Thymus (tissue), 11 donors: Measurements from ENCODE around the gene ATP10B. TPM values are rescaled to one million over a fixed set of nuclear protein-coding genes. Genes with fewer than 3 reads are reported as not detected.

ENCODE experiments used
- DNase-seq, 9 donors: peaks; one replicate each; pipeline ENCODE4 v3.0.0-alpha.2; 2013; ENCODE audit warnings: low spot score in 9 of 9, low read depth in 6 of 9, missing footprints in 1 of 9
- H3K27ac ChIP-seq, 2 donors: one replicate each; pipeline ENCODE4 v1.5.1; 2013; ENCODE audit warnings: control low read depth in 1 of 2, low read depth in 1 of 2, low read length in 1 of 2, mild to moderate bottlenecking in 1 of 2, moderate library complexity in 1 of 2
- H3K27me3 ChIP-seq, 2 donors: one replicate each; pipeline ENCODE4 v1.5.1; 2013; ENCODE audit warnings: low read length in 1 of 2; ENCODE audit not compliant: control insufficient read depth in 2 of 2, insufficient read depth in 1 of 2
- H3K36me3 ChIP-seq, 2 donors: one replicate each; pipeline ENCODE4 v1.5.1; 2013; ENCODE audit warnings: low read length in 1 of 2, mild to moderate bottlenecking in 1 of 2, moderate library complexity in 1 of 2; ENCODE audit not compliant: control insufficient read depth in 2 of 2, insufficient read depth in 2 of 2
- H3K4me1 ChIP-seq, 2 donors: one replicate each; pipeline ENCODE4 v1.5.1; 2013; ENCODE audit warnings: low read length in 2 of 2; ENCODE audit not compliant: control insufficient read depth in 2 of 2, insufficient read depth in 2 of 2
- H3K4me3 ChIP-seq, 2 donors: one replicate each; pipeline ENCODE4 v1.5.1; 2013; ENCODE audit warnings: low read length in 2 of 2, control low read depth in 1 of 2, mild to moderate bottlenecking in 1 of 2
- H3K9me3 ChIP-seq, 2 donors: one replicate each; pipeline ENCODE4 v1.5.1; 2013; ENCODE audit warnings: low read length in 1 of 2, mild to moderate bottlenecking in 1 of 2; ENCODE audit not compliant: control insufficient read depth in 2 of 2, insufficient read depth in 1 of 2
- WGBS: extraction: QIAGEN DNeasy Blood & Tissue Kit; methylation state at CpG from one replicate; pipeline ENCODE4 v1.1.7; 2013; 5-methylcytosine and 5-hydroxymethylcytosine counted together
- polyA plus RNA-seq: library from polyadenylated mRNA; stranded (reverse); fragments of 200-250 nt; gene quantifications from one replicate; pipeline ENCODE4 v1.2.3, GENCODE V29; 2013
- total RNA-seq: library from RNA; stranded (reverse); fragments of 120-200 nt; gene quantifications from one replicate; pipeline ENCODE4 v1.2.4, GENCODE V29; 2013
- donor health status: healthy.

ATP10B gene
- total and polyA plus RNA-seq, 2 donors, result 2.6 to 10.1 TPM

GRCh38 chr5:160703547-160704189, 148.3 kb downstream of the ATP10B start:
- WGBS, result 95% methylated on average over 5 of the region's 5 CpGs
- Histone ChIP-seq H3K4me1 (no peaks in the 10 kb centered on the region), H3K36me3 (no peaks in the 10 kb centered on the region), H3K27ac (no peak overlapping the region), H3K4me3 (no peak overlapping the region), H3K9me3 (peaks cover 0 to 3% of the 10 kb centered on the region in 2 donors), H3K27me3 (no peaks in the 10 kb centered on the region)
- DNase-seq, result no peak

DNA sequence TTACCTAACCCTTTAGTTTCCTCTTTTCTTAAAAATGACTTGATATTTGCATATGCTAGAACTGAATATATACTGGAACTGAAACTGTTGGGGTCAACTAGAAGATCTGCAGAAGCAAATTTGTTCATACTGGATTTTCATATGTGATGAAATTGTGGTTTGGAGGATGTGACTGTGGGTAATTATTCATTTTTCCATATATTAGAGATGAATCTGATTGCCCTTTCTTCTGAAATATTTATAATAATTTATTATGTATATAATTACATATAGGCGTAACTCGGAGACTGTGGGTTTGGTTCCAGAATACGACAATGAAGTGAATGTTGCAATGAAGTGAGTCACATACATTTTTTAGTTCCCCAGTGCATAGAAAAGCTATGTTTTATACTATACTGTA, 149.1 kb downstream of the ATP10B start:
- no peaks in the 10 kb centered on the region for H3K4me1 ChIP-seq
- no peaks in the 10 kb centered on the region for H3K36me3 ChIP-seq
- H3K27me3 ChIP-seq, result no peaks in the 10 kb centered on the region
- no peak overlapping the region for H3K4me3 ChIP-seq
- H3K27ac ChIP-seq, result no peak overlapping the region
- DNase-seq, result no peak
- peaks cover 0 to 3% of the 10 kb centered on the region in 2 donors for H3K9me3 ChIP-seq
- WGBS, result 97% methylated on average over 3 of the region's 3 CpGs

- Histone ChIP-seq H3K4me3 (no peak overlapping the region), H3K27me3 (no peaks in the 10 kb centered on the region), H3K36me3 (no peaks in the 10 kb centered on the region), H3K4me1 (no peaks in the 10 kb centered on the region), H3K27ac (no peak overlapping the region), H3K9me3 (peaks cover 0 to 3% of the 10 kb centered on the region in 2 donors)
- DNase-seq, result no peak
- 94% methylated on average over 2 of the region's 2 CpGs for WGBS
Measured at GRCh38 chr5:160702311-160702803, 149.7 kb downstream of the ATP10B start.

GRCh38 chr5:160701403-160701802, 150.6 kb downstream of the ATP10B start:
- no peak overlapping the region for H3K27ac ChIP-seq
- no peaks in the 10 kb centered on the region for H3K4me1 ChIP-seq
- no peaks in the 10 kb centered on the region for H3K36me3 ChIP-seq
- H3K27me3 ChIP-seq, result no peaks in the 10 kb centered on the region
- H3K9me3 ChIP-seq, result peaks cover 0 to 3% of the 10 kb centered on the region in 2 donors
- H3K4me3 ChIP-seq, result no peak overlapping the region
- DNase-seq, result no peak

GRCh38 chr5:160699301-160699700, 152.7 kb downstream of the ATP10B start:
- no peaks in the 10 kb centered on the region for H3K4me1 ChIP-seq
- DNase-seq, result no peak
- H3K27ac ChIP-seq, result no peak overlapping the region
- no peaks in the 10 kb centered on the region for H3K9me3 ChIP-seq
- 91% methylated on average over 1 of the region's 1 CpG for WGBS
- no peaks in the 10 kb centered on the region for H3K27me3 ChIP-seq
- no peak overlapping the region for H3K4me3 ChIP-seq
- H3K36me3 ChIP-seq, result no peaks in the 10 kb centered on the region

- WGBS, result 94% methylated on average over 3 of the region's 3 CpGs
- no peaks in the 10 kb centered on the region for H3K36me3 ChIP-seq
- no peaks in the 10 kb centered on the region for H3K27me3 ChIP-seq
- no peak overlapping the region for H3K4me3 ChIP-seq
- H3K9me3 ChIP-seq, result no peaks in the 10 kb centered on the region
- H3K27ac ChIP-seq, result no peak overlapping the region
- no peaks in the 10 kb centered on the region for H3K4me1 ChIP-seq
- no peak for DNase-seq
Measured at GRCh38 chr5:160697281-160697680, 154.7 kb downstream of the ATP10B start.

GRCh38 chr5:160694896-160695295, 157.1 kb downstream of the ATP10B start:
- no peak for DNase-seq

GRCh38 chr5:160693831-160694465, 158.1 kb downstream of the ATP10B start:
- no peak overlapping the region for H3K27ac ChIP-seq
- H3K4me3 ChIP-seq, result no peak overlapping the region
- 79% methylated on average over 7 of the region's 7 CpGs for WGBS

More at GRCh38 chr5:160694896-160695295, 157.1 kb downstream of the ATP10B start:
- H3K9me3 ChIP-seq, result no peaks in the 10 kb centered on the region
- H3K36me3 ChIP-seq, result no peaks in the 10 kb centered on the region
- no peak overlapping the region for H3K4me3 ChIP-seq
- H3K4me1 ChIP-seq, result no peaks in the 10 kb centered on the region
- H3K27ac ChIP-seq, result no peak overlapping the region
- H3K27me3 ChIP-seq, result no peaks in the 10 kb centered on the region
- 81% methylated on average over 2 of the region's 2 CpGs for WGBS

DNA sequence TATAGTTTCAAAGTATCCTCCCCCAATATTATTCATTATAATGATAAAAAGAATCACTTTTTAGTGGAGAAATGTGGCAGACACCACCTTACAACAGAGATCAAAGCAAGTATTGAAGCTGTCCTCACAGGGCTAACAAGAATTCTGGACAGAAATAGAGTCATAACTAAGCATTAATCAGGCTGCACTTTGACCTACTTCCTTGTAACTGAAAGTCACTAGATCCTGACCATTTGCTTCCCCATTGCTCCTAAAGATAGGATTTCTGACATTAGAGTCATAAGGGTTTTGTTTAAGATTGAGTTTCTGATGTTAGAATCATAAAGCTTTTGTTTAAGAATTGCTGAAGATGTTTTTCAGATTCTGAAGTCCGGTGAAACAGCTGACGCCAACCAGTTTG, 159.7 kb downstream of the ATP10B start:
- Histone ChIP-seq H3K27ac (no peak overlapping the region), H3K9me3 (no peaks in the 10 kb centered on the region), H3K4me3 (no peak overlapping the region), H3K4me1 (no peaks in the 10 kb centered on the region), H3K36me3 (no peaks in the 10 kb centered on the region), H3K27me3 (no peaks in the 10 kb centered on the region)
- DNase-seq, result no peak
- 96% methylated on average over 2 of the region's 2 CpGs for WGBS

More at GRCh38 chr5:160693831-160694465, 158.1 kb downstream of the ATP10B start:
- no peaks in the 10 kb centered on the region for H3K9me3 ChIP-seq
- no peaks in the 10 kb centered on the region for H3K36me3 ChIP-seq
- no peaks in the 10 kb centered on the region for H3K27me3 ChIP-seq
- no peak for DNase-seq
- no peaks in the 10 kb centered on the region for H3K4me1 ChIP-seq
